PFSK-1 (cell line): ENCODE results near the gene GPR176.

Experiments used
- POLR2AphosphoS5 ChIP-seq: IDR thresholded peaks from 2 replicates; pipeline ENCODE4 v1.6.1; 2012; ENCODE audit warnings: low read depth, mild to moderate bottlenecking, control low read depth, low read length, moderate library complexity
- SIN3A ChIP-seq: IDR thresholded peaks from 2 replicates; pipeline ENCODE4 v1.6.1; 2012; ENCODE audit warnings: mild to moderate bottlenecking, low read length, moderate library complexity, borderline replicate concordance; ENCODE audit not compliant: insufficient read depth
- TAF1 ChIP-seq: IDR thresholded peaks from 2 replicates; pipeline ENCODE4 v1.6.1; 2012; ENCODE audit warnings: low read length, control low read depth, borderline replicate concordance; ENCODE audit not compliant: insufficient read depth

GRCh38 chr15:39882602-39883001, 37.5 kb downstream of the GPR176 start:
- no peak for TF ChIP-seq TAF1
- TF ChIP-seq SIN3A = no peak
- TF ChIP-seq POLR2AphosphoS5 = no peak
